Measurements from ENCODE around the gene FERMT2. TPM values are rescaled to one million over a fixed set of nuclear protein-coding genes. Genes with fewer than 3 reads are reported as not detected.

The FERMT2 gene
- polyA plus RNA-seq, 3 donors, result 16.7 to 159 (median 92.0) TPM

Other genes starting within 250 kb of the FERMT2 start
- gene PSMC6, start 243.8 kb downstream of the FERMT2 start, polyA plus RNA-seq, result 10 to 100 TPM; 40.4 to 66.6 (median 53.8) TPM
- gene STYX, start 220.9 kb downstream of the FERMT2 start, polyA plus RNA-seq, result 1 to 10 TPM; 4.5 to 7.8 (median 5.7) TPM
- gene GNPNAT1, start 159.4 kb downstream of the FERMT2 start, polyA plus RNA-seq, result 10 to 100 TPM; 13.1 to 15.1 (median 13.9) TPM
- gene DDHD1, start 202.3 kb upstream of the FERMT2 start, polyA plus RNA-seq, result 1 to 10 TPM; 1.5 to 4.7 (median 4.5) TPM